ENCODE measurements around the gene CHRNE.

DNA sequence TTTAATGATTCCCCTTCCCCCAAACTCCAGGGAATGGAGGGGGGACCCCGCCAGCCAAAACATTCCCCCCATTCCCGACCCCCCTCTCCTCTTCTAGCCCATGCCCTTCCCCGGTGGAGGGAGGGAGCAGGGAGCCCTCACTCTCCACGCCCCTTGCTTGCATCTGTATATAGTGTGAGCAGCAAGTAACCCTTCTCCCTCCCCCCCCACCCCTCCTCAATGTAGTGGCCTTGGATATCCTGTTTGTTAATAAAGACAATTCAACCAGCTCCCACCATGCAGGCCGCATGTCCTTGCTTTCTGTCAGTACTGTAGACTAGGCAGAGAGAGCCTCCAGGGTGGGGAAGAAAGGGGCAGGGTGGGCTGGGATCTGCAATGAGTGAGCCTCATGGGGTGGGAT is 5.1 kb downstream of the CHRNE start:
- TF ChIP-seq, protein P1, sequence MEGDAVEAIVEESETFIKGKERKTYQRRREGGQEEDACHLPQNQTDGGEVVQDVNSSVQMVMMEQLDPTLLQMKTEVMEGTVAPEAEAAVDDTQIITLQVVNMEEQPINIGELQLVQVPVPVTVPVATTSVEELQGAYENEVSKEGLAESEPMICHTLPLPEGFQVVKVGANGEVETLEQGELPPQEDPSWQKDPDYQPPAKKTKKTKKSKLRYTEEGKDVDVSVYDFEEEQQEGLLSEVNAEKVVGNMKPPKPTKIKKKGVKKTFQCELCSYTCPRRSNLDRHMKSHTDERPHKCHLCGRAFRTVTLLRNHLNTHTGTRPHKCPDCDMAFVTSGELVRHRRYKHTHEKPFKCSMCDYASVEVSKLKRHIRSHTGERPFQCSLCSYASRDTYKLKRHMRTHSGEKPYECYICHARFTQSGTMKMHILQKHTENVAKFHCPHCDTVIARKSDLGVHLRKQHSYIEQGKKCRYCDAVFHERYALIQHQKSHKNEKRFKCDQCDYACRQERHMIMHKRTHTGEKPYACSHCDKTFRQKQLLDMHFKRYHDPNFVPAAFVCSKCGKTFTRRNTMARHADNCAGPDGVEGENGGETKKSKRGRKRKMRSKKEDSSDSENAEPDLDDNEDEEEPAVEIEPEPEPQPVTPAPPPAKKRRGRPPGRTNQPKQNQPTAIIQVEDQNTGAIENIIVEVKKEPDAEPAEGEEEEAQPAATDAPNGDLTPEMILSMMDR (conservative IDR thresholded peaks at IDR 0.05; ENCODE audit: low read length), result no peak
- TF ChIP-seq EZH2phosphoT487 (IDR thresholded peaks at IDR 0.05; ENCODE audit: borderline replicate concordance), result no peak
